Upper lobe of left lung (tissue), 6 donors: Measurements from ENCODE around the gene CFHR1. TPM values are rescaled to one million over a fixed set of nuclear protein-coding genes. Genes with fewer than 3 reads are reported as not detected.
A peak's percentile ranks its signal among the peaks of the same experiment; 100 is the strongest.

Source experiments
- ATAC-seq, 2 donors: fragments of 200-7000 bp; cut with Tn5 transposase; one replicate each; pipeline ENCODE4 v1.9.1; 2022; ENCODE audit warnings: mild to moderate bottlenecking in 2 of 2, moderate library complexity in 2 of 2; ENCODE audit not compliant: low FRiP score in 2 of 2
- DNase-seq, 2 donors: peaks; one replicate each; pipeline ENCODE4 v3.0.0-alpha.2; 2019 to 2020
- H3K27ac ChIP-seq, 4 donors: fragments of 200-600 bp; sonication (generic); one replicate each; pipeline ENCODE4 v1.5.1; 2016 to 2019
- H3K27me3 ChIP-seq, 4 donors: fragments of 200-600 bp; sonication (generic); one replicate each; pipeline ENCODE4 v1.5.1; 2017 to 2019
- H3K36me3 ChIP-seq, 4 donors: fragments of 200-600 bp; sonication (generic); one replicate each; pipeline ENCODE4 v1.5.1; 2016 to 2019
- H3K4me1 ChIP-seq, 4 donors: fragments of 200-600 bp; sonication (generic); one replicate each; pipeline ENCODE4 v1.5.1; 2018 to 2019
- H3K4me3 ChIP-seq, 4 donors: fragments of 200-600 bp; sonication (generic); one replicate each; pipeline ENCODE4 v1.5.1; 2017 to 2019; ENCODE audit warnings: mild to moderate bottlenecking in 2 of 4, moderate library complexity in 1 of 4
- H3K9me3 ChIP-seq, 4 donors: fragments of 200-600 bp; sonication (generic); one replicate each; pipeline ENCODE4 v1.5.1; 2018 to 2019
- EP300 ChIP-seq, 4 donors: sonication (generic); formaldehyde crosslinking; IDR thresholded peaks; one replicate each; pipeline ENCODE4 v1.5.1; 2017; ENCODE audit warnings: antibody characterized with exemption in 4 of 4, control low read depth in 2 of 4
- POLR2A ChIP-seq, 4 donors: fragments of 450-650 bp; IDR thresholded peaks; one replicate each; pipeline ENCODE4 v1.5.1; 2016 to 2017; ENCODE audit warnings: antibody characterized with exemption in 4 of 4, mild to moderate bottlenecking in 2 of 4
- POLR2AphosphoS5 ChIP-seq, 2 donors: sonication (generic); formaldehyde crosslinking; IDR thresholded peaks; one replicate each; pipeline ENCODE4 v1.5.1; 2017; ENCODE audit warnings: antibody characterized with exemption in 2 of 2
- WGBS, 2 donors: methylation state at CpG; one replicate each; pipeline ENCODE4 v1.1.5; 2017 to 2018; 5-methylcytosine and 5-hydroxymethylcytosine counted together
- total RNA-seq, 6 donors: library from RNA; depleted of rRNA in 4 of 6; stranded (reverse); fragments of >200 nt in 4 of 6; gene quantifications; one replicate each; pipeline versions ENCODE4 v1.1.0 to v1.2.1, GENCODE V29; 2016 to 2021
- TF ChIP-seq, protein P1 (sequence below), 6 experiments: fragments of 450-650 bp in 4 of 6; fragments of 200-600 bp in 2 of 6; sonication (generic) in 2 of 6; IDR thresholded peaks; one replicate each; pipeline ENCODE4 v1.5.1; 2016 to 2019; ENCODE audit warnings: antibody characterized with exemption in 6 of 6
- donor health status: DM: no; HTN: no; CAD: no; lungs with moderate emphysema.
- donor health status: DM: no; HTN: yes; CAD: no; lungs with severe emphysema.

CFHR1 gene
- total RNA-seq, 6 donors from 2014 or later, result 0.81 to 1.0 TPM; not detected in 4

DNA sequence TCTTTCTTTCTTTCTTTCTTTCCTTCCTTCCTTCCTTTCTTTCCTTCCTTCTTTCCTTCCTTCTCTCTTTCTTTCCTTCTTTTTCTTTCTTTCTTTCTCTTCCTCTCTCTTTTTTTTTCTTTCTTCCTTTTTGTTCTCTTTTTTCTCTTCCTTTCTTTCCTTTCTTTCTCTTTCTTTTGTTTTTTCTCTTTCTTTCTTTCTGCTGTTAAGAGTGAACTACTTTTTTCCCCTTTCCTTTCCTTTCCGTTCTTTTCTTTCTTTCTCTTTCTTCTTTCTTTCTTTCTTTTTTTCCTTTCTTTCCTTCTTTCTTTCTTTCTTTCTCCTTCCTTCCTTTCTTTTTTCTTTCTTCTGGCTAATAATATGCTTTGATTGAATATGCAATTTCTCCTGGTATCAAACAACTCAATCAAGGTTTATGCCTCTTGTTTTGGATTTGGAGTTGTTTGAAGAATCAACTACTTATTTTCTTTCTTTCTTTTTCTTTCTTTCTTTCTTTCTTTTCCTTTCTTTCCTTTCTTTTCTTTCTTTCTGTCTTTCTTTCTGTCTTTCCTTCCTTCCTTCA is 40.9 kb downstream of the CFHR1 start:
- ATAC-seq, result no peak
- no peaks in the 10 kb centered on the region for H3K36me3 ChIP-seq

DNA sequence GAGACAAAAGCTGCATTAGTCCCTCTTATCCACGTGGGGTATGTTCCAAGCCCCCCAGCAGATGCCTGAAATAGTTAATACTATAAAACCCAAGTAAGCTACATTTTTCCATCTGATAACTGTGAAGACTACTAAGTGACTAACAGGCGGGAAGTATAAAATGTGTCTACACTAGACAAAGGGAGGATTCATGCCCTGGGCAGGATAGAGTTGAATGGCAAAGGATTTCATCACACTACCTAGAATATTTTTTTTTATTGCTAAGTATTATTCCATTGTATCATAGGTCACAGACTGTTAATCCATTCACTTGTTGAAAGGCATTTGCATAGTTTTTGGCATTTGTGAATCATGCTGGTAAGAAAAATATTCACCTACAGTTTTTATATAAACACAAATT is 41.9 kb downstream of the CFHR1 start:
- DNase-seq, result no peak
- no peak overlapping the region for H3K4me3 ChIP-seq
- 66 to 74% methylated on average over 2 of the region's 2 CpGs for WGBS, 2 donors
- TF ChIP-seq, protein P1, sequence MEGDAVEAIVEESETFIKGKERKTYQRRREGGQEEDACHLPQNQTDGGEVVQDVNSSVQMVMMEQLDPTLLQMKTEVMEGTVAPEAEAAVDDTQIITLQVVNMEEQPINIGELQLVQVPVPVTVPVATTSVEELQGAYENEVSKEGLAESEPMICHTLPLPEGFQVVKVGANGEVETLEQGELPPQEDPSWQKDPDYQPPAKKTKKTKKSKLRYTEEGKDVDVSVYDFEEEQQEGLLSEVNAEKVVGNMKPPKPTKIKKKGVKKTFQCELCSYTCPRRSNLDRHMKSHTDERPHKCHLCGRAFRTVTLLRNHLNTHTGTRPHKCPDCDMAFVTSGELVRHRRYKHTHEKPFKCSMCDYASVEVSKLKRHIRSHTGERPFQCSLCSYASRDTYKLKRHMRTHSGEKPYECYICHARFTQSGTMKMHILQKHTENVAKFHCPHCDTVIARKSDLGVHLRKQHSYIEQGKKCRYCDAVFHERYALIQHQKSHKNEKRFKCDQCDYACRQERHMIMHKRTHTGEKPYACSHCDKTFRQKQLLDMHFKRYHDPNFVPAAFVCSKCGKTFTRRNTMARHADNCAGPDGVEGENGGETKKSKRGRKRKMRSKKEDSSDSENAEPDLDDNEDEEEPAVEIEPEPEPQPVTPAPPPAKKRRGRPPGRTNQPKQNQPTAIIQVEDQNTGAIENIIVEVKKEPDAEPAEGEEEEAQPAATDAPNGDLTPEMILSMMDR (IDR thresholded peaks at IDR 0.05), result no peak
- no peak for TF ChIP-seq POLR2A (IDR thresholded peaks at IDR 0.05)
- TF ChIP-seq EP300 (IDR thresholded peaks at IDR 0.05), result no peak
- no peak for TF ChIP-seq POLR2AphosphoS5 (IDR thresholded peaks at IDR 0.05)
- ATAC-seq, result no peak
- H3K27ac ChIP-seq, result no peak overlapping the region
- H3K9me3 ChIP-seq, result no peaks in the 10 kb centered on the region
- no peaks in the 10 kb centered on the region for H3K36me3 ChIP-seq
- no peaks in the 10 kb centered on the region for H3K27me3 ChIP-seq
- no peaks in the 10 kb centered on the region for H3K4me1 ChIP-seq

More for the DNA sequence above, 40.9 kb downstream of the CFHR1 start:
- 91 to 100% methylated on average over 1 of the region's 1 CpG for WGBS, 2 donors
- Histone ChIP-seq H3K9me3 (no peaks in the 10 kb centered on the region), H3K27ac (no peak overlapping the region), H3K27me3 (no peaks in the 10 kb centered on the region), H3K4me3 (no peak overlapping the region), H3K4me1 (no peaks in the 10 kb centered on the region)
- TF ChIP-seq POLR2A (IDR thresholded peaks at IDR 0.05), result no peak
- TF ChIP-seq POLR2AphosphoS5 (IDR thresholded peaks at IDR 0.05), result no peak
- TF ChIP-seq, protein P1 (IDR thresholded peaks at IDR 0.05), result no peak
- TF ChIP-seq EP300 (IDR thresholded peaks at IDR 0.05), result no peak
- DNase-seq, result no peak

DNA sequence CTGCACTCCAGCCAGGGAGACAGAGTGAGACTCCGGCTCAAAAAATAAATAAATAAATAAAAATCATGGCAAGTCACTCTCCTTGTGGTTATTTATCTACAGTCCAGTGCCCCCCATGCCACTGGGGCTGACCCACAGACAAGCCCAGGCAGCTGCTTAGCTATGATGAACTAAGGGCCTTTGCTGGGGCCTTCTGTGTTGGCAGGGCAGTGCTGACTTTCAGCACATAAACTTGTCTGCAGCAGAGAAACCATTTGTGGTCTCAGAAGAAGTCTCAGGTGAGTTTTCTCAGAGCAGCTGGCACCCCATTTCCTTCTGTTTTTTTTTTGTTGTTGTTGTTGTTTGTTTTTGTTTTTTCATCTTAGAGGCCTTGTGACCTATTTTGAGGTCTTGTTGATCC is 47.4 kb downstream of the CFHR1 start:
- TF ChIP-seq, protein P1 (IDR thresholded peaks at IDR 0.05), result no peak
- no peak for TF ChIP-seq POLR2AphosphoS5 (IDR thresholded peaks at IDR 0.05)
- no peak for TF ChIP-seq EP300 (IDR thresholded peaks at IDR 0.05)
- TF ChIP-seq POLR2A (IDR thresholded peaks at IDR 0.05), result no peak
- ATAC-seq (no peak), DNase-seq (no peak)
- Histone ChIP-seq H3K27me3 (no peaks in the 10 kb centered on the region), H3K27ac (no peak overlapping the region), H3K4me3 (no peak overlapping the region), H3K9me3 (no peaks in the 10 kb centered on the region), H3K4me1 (no peaks in the 10 kb centered on the region), H3K36me3 (no peaks in the 10 kb centered on the region)
- WGBS, 2 donors, result 87 to 90% methylated on average over 1 of the region's 1 CpG

DNA sequence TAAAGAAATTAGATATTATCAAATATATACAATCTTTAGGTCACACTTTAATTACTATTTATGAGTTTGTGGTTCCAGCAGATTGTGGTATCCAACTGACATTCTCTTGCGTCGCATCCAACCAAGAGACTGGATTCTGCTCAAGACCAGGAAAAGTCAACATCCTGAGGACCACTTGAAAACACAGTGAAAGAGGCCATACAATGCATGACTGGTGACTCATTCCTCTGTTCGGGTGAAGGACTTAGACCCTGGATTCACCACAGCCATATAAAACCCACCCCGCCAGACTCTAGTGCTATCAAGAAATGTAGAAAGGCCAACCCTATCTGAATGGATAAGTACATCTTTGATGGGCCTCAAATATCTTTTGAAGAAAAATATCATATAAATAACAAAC is 53.9 kb downstream of the CFHR1 start:
- ATAC-seq (no peak), DNase-seq (peak in 1 of 2 donors; percentile 26)
- H3K9me3 ChIP-seq, result no peaks in the 10 kb centered on the region
- WGBS, 2 donors, result 69% methylated on average over 4 of the region's 4 CpGs
- TF ChIP-seq POLR2AphosphoS5 (IDR thresholded peaks at IDR 0.05) (no peak), EP300 (IDR thresholded peaks at IDR 0.05) (no peak), POLR2A (IDR thresholded peaks at IDR 0.05) (no peak)
- TF ChIP-seq, protein P1 (IDR thresholded peaks at IDR 0.05), result no peak
- H3K27ac ChIP-seq, result no peak overlapping the region
- H3K4me1 ChIP-seq, result peaks cover 0 to 7% (median 2%) of the 10 kb centered on the region in 4 donors
- H3K27me3 ChIP-seq, result no peaks in the 10 kb centered on the region
- H3K4me3 ChIP-seq, result no peak overlapping the region
- no peaks in the 10 kb centered on the region for H3K36me3 ChIP-seq

DNA sequence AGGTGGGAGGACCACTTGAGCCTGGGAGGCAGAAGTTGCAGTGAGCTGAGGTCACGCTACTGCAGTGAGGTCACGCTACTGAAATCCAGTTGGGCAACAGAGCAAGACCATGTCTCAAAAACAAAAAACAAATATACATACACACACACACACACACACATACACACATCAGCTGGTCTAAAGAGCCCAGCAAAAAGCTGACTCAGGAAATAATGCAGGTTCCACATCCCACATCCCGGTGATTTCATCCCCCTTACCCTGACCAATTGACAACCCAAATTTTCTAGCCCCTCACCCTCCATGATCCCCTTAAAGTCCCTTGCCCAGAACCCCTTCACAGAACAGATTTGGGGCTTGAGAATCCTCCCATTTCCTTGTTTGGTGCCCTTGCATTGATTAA is 56.4 kb downstream of the CFHR1 start:
- no peak for TF ChIP-seq POLR2AphosphoS5 (IDR thresholded peaks at IDR 0.05)
- TF ChIP-seq, protein P1 (IDR thresholded peaks at IDR 0.05), result no peak
- TF ChIP-seq POLR2A (IDR thresholded peaks at IDR 0.05), result no peak
- TF ChIP-seq EP300 (IDR thresholded peaks at IDR 0.05), result no peak
- WGBS, 2 donors, result 89 to 92% methylated on average over 3 of the region's 3 CpGs

More for the DNA sequence above, 56.4 kb downstream of the CFHR1 start:
- H3K4me3 ChIP-seq, result no peak overlapping the region
- no peak for ATAC-seq
- peaks cover 0 to 7% (median 2%) of the 10 kb centered on the region in 4 donors for H3K4me1 ChIP-seq
- no peak overlapping the region for H3K27ac ChIP-seq
- no peaks in the 10 kb centered on the region for H3K36me3 ChIP-seq
- no peaks in the 10 kb centered on the region for H3K27me3 ChIP-seq
- DNase-seq, result no peak
- no peaks in the 10 kb centered on the region for H3K9me3 ChIP-seq
